ENCODE data around the gene MYO3B. TPM values are rescaled to one million over a fixed set of nuclear protein-coding genes. Genes with fewer than 3 reads are reported as not detected.

Gene MYO3B
- total RNA-seq, 1 experiment from 2014 or later, result not detected

DNA sequence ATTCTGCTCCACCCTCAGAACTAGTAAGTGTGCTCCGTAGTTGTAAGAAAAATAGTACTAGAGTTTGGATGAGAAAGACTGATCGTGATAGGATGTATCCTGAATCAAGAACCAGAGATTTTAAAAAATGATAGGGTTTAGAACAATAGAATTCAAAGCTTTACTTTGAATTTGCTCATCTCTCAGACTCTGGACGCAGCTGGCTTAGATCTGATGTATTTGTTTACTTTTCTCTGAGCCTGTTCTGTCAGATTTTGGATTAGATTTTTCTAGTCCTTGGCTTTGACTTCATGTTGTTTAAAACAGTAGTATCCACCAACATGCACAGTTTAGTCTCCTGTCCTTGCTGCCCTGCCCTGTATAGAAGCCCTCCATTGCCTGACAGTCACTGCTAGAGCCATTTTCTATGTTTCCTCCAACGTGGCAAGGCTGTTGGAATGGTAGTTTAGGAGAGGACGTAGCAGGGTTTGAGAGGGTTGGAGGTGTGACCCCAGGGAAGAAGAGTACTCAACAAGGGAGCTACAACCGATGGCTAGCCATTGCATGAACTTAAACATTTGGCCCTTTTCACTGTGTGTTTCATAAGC is 92.4 kb downstream of the MYO3B start:
- ChIA-PET CTCF (no interaction called here), POLR2A (interaction anchor here (1.3 kb wide), 1 partner anchor 49 kb away, joined by 3 read pairs; no protein-coding TSS in a partner anchor)
- Mint-ChIP-seq H3K27me3 (ENCODE audit: insufficient read depth, unreplicated experiment) (peaks cover 23% of the 10 kb centered on the region), H3K27ac (ENCODE audit: low read depth, unreplicated experiment) (no peak overlapping the region), H3K9me3 (ENCODE audit: unreplicated experiment) (no peaks in the 10 kb centered on the region), H3K4me1 (ENCODE audit: insufficient read depth, unreplicated experiment) (no peaks in the 10 kb centered on the region), H3K36me3 (ENCODE audit: insufficient read depth, unreplicated experiment) (no peaks in the 10 kb centered on the region), H3K4me3 (ENCODE audit: unreplicated experiment) (no peak overlapping the region)
- intact Hi-C loops (cut with micrococcal nuclease), result no loop called here
- no TSS peak for BruUV-seq (replicated peaks)
- TF ChIP-seq, protein P1, sequence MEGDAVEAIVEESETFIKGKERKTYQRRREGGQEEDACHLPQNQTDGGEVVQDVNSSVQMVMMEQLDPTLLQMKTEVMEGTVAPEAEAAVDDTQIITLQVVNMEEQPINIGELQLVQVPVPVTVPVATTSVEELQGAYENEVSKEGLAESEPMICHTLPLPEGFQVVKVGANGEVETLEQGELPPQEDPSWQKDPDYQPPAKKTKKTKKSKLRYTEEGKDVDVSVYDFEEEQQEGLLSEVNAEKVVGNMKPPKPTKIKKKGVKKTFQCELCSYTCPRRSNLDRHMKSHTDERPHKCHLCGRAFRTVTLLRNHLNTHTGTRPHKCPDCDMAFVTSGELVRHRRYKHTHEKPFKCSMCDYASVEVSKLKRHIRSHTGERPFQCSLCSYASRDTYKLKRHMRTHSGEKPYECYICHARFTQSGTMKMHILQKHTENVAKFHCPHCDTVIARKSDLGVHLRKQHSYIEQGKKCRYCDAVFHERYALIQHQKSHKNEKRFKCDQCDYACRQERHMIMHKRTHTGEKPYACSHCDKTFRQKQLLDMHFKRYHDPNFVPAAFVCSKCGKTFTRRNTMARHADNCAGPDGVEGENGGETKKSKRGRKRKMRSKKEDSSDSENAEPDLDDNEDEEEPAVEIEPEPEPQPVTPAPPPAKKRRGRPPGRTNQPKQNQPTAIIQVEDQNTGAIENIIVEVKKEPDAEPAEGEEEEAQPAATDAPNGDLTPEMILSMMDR (IDR thresholded peaks at IDR 0.05; ENCODE audit: unreplicated experiment), result no peak
- DNase-seq (ENCODE audit: unreplicated experiment), result no peak

DNA sequence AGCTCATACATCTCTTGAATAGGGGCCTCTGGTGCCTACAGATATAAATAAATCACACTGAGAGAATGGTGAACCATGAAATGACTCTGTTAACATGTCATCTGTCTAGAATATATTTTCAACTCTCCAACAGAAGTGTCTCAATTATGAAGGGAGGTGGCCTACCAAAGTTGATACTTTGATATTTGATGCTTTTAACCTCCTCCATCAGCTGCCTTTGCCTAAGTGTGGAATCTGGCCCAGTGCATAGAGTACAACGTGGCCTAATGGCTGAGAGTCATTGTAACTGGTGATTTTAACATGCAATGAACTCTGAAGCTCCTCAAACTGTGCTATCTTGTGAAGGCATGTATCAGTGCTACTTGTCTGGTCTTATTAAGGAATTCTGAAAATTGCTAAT is 93.4 kb downstream of the MYO3B start:
- ChIA-PET CTCF (no interaction called here), POLR2A (interaction anchor here (1.3 kb wide), 1 partner anchor 50 kb away, joined by 3 read pairs; no protein-coding TSS in a partner anchor)
- peaks cover 23% of the 10 kb centered on the region for H3K27me3 Mint-ChIP-seq (ENCODE audit: insufficient read depth, unreplicated experiment)
- no peak overlapping the region for H3K4me3 Mint-ChIP-seq (ENCODE audit: unreplicated experiment)
- intact Hi-C loops (cut with micrococcal nuclease), result no loop called here
- no peaks in the 10 kb centered on the region for H3K36me3 Mint-ChIP-seq (ENCODE audit: insufficient read depth, unreplicated experiment)
- TF ChIP-seq, protein P1 (IDR thresholded peaks at IDR 0.05; ENCODE audit: unreplicated experiment), result no peak
- H3K4me1 Mint-ChIP-seq (ENCODE audit: insufficient read depth, unreplicated experiment), result no peaks in the 10 kb centered on the region
- no peaks in the 10 kb centered on the region for H3K9me3 Mint-ChIP-seq (ENCODE audit: unreplicated experiment)
- no peak overlapping the region for H3K27ac Mint-ChIP-seq (ENCODE audit: low read depth, unreplicated experiment)
- peak; percentile 25 for DNase-seq (ENCODE audit: unreplicated experiment)
- BruUV-seq (replicated peaks), result no TSS peak

GRCh38 chr2:170276056-170276455 is 98.1 kb downstream of the MYO3B start:
- no peaks in the 10 kb centered on the region for H3K9me3 Mint-ChIP-seq (ENCODE audit: unreplicated experiment)
- BruUV-seq (replicated peaks), result no TSS peak
- peaks cover 43% of the 10 kb centered on the region for H3K27me3 Mint-ChIP-seq (ENCODE audit: insufficient read depth, unreplicated experiment)
- no peak overlapping the region for H3K4me3 Mint-ChIP-seq (ENCODE audit: unreplicated experiment)
- TF ChIP-seq, protein P1 (IDR thresholded peaks at IDR 0.05; ENCODE audit: unreplicated experiment), result no peak
- POLR2A ChIA-PET, result interaction anchor here (1.0 kb wide), 1 partner anchor 13 kb away, joined by 4 read pairs; no protein-coding TSS in a partner anchor
- intact Hi-C loops (cut with micrococcal nuclease), result no loop called here
- no peaks in the 10 kb centered on the region for H3K36me3 Mint-ChIP-seq (ENCODE audit: insufficient read depth, unreplicated experiment)
- DNase-seq (ENCODE audit: unreplicated experiment), result no peak
- CTCF ChIA-PET, result no interaction called here
- H3K4me1 Mint-ChIP-seq (ENCODE audit: insufficient read depth, unreplicated experiment), result no peaks in the 10 kb centered on the region
- no peak overlapping the region for H3K27ac Mint-ChIP-seq (ENCODE audit: low read depth, unreplicated experiment)

- DNase-seq (ENCODE audit: unreplicated experiment), result no peak
- no peaks in the 10 kb centered on the region for H3K36me3 Mint-ChIP-seq (ENCODE audit: insufficient read depth, unreplicated experiment)
- intact Hi-C loops (cut with micrococcal nuclease), result no loop called here
- ChIA-PET CTCF (interaction anchor here (0.9 kb wide), 1 partner anchor 536 kb away, joined by 3 read pairs; no protein-coding TSS in a partner anchor), POLR2A (no interaction called here)
- no TSS peak for BruUV-seq (replicated peaks)
- peaks cover 53% of the 10 kb centered on the region for H3K27me3 Mint-ChIP-seq (ENCODE audit: insufficient read depth, unreplicated experiment)
- H3K9me3 Mint-ChIP-seq (ENCODE audit: unreplicated experiment), result no peaks in the 10 kb centered on the region
- TF ChIP-seq, protein P1 (IDR thresholded peaks at IDR 0.05; ENCODE audit: unreplicated experiment), result no peak
- H3K4me1 Mint-ChIP-seq (ENCODE audit: insufficient read depth, unreplicated experiment), result no peaks in the 10 kb centered on the region
- no peak overlapping the region for H3K27ac Mint-ChIP-seq (ENCODE audit: low read depth, unreplicated experiment)
- H3K4me3 Mint-ChIP-seq (ENCODE audit: unreplicated experiment), result no peak overlapping the region
Observed at GRCh38 chr2:170276925-170277629, 99.1 kb downstream of the MYO3B start.
